K562 (cell line): ENCODE results near the gene CHCT1.

Source experiments
- CGGBP1 ChIP-seq: fragments of 250-450 bp; sonication (Bioruptor Pico); IDR thresholded peaks from 2 replicates; pipeline ENCODE4 v1.9.0; 2021; ENCODE audit warnings: mild to moderate bottlenecking
- CTCF ChIP-seq, 3 experiments: IDR thresholded peaks in 2 of 3; conservative IDR thresholded peaks in 1 of 3; 2 replicates each; pipeline ENCODE4 v1.5.1; 2011 to 2012; ENCODE audit warnings: low read length in 3 of 3, mild to moderate bottlenecking in 3 of 3, control low read depth in 2 of 3, improper control_type of control experiment in 1 of 3, inconsistent platforms in 1 of 3, low read depth in 1 of 3, mixed read lengths in 1 of 3, moderate library complexity in 1 of 3; ENCODE audit not compliant: insufficient read depth in 2 of 3
- CXXC5 ChIP-seq: fragments of 250-450 bp; sonication (Bioruptor Pico); IDR thresholded peaks from 2 replicates; pipeline ENCODE4 v1.8.0; 2022; ENCODE audit warnings: inconsistent platforms, mild to moderate bottlenecking, moderate library complexity
- EGR1 ChIP-seq: fragments of 450-650 bp; conservative IDR thresholded peaks from 2 replicates; pipeline ENCODE4 v1.6.1; 2017; ENCODE audit warnings: mild to moderate bottlenecking
- GABPB1 ChIP-seq: sonication (generic); formaldehyde crosslinking; IDR thresholded peaks from 2 replicates; pipeline ENCODE4 v1.8.0; 2022; ENCODE audit warnings: mild to moderate bottlenecking, missing genetic modification reagents
- HDAC3 ChIP-seq: fragments of 450-650 bp; IDR thresholded peaks from 2 replicates; pipeline ENCODE4 v1.6.1; 2018; ENCODE audit warnings: borderline replicate concordance, mild to moderate bottlenecking, moderate library complexity; ENCODE audit not compliant: partially characterized antibody
- POLR2AphosphoS5 ChIP-seq: IDR thresholded peaks from 2 replicates; pipeline ENCODE4 v1.6.1; 2011; ENCODE audit warnings: mild to moderate bottlenecking, low read depth, low read length, moderate library complexity; ENCODE audit not compliant: control insufficient read depth, insufficient read depth
- PTRF ChIP-seq: fragments of 450-650 bp; IDR thresholded peaks from 2 replicates; pipeline ENCODE4 v1.6.1; 2016; ENCODE audit warnings: mild to moderate bottlenecking, missing genetic modification characterization, missing compliant biosample characterization
- TOE1 ChIP-seq, 2 experiments: fragments of 450-650 bp in 1 of 2; sonication (generic) in 1 of 2; formaldehyde crosslinking in 1 of 2; IDR thresholded peaks; 2 replicates each; pipeline versions ENCODE4 v1.7.1 to v1.8.0; 2016 to 2022; ENCODE audit warnings: borderline replicate concordance in 2 of 2, mild to moderate bottlenecking in 2 of 2, antibody characterized with exemption in 1 of 2, inconsistent platforms in 1 of 2, low read depth in 1 of 2, missing genetic modification reagents in 1 of 2, moderate library complexity in 1 of 2
- ZNF384 ChIP-seq: IDR thresholded peaks from 2 replicates; pipeline ENCODE4 v1.6.1; 2012; ENCODE audit warnings: low read depth, low read length, improper control_type of control experiment

GRCh38 chr17:60468371-60468770 is 46.1 kb downstream of the CHCT1 start:
- TF ChIP-seq ZNF384 (no peak), HDAC3 (no peak), POLR2AphosphoS5 (no peak), TOE1 (IDR thresholded peaks at IDR 0.05; ENCODE audit: borderline replicate concordance) (no peak), TOE1 (CRISPR knock-in tag; IDR thresholded peaks at IDR 0.05; ENCODE audit: borderline replicate concordance, low read depth) (no peak), CXXC5 (no peak), CGGBP1 (no peak), EGR1 (no peak), PTRF (tag) (no peak), CTCF (IDR thresholded peaks at IDR 0.05 in 2 of 3, conservative IDR thresholded peaks at IDR 0.05 in 1 of 3; ENCODE audit: insufficient read depth in 2 of 3, low read depth in 1 of 3, low read length in 3 of 3) (no peak), GABPB1 (CRISPR knock-in tag) (no peak)
